Left lung (tissue), 10 donors: Measurements from ENCODE around the gene PTPRD. TPM values are rescaled to one million over a fixed set of nuclear protein-coding genes. Genes with fewer than 3 reads are reported as not detected.

ENCODE experiments used
- ATAC-seq: fragments of 200-7000 bp; cut with Tn5 transposase; one replicate; pipeline ENCODE4 v1.9.1; 2020; ENCODE audit warnings: moderate library complexity
- DNase-seq, 4 donors: peaks; one replicate each; pipeline ENCODE4 v3.0.0-alpha.2; 2013 to 2020
- H3K27ac ChIP-seq, 2 donors: fragments of 200-600 bp; sonication (generic) in 1 of 2; one replicate each; pipeline versions ENCODE4 v1.5.0 to v1.8.0; 2020 to 2021
- H3K27me3 ChIP-seq, 2 donors: fragments of 200-600 bp; sonication (generic) in 1 of 2; one replicate each; pipeline versions ENCODE4 v1.5.0 to v1.8.0; 2020 to 2021
- H3K36me3 ChIP-seq, 2 donors: fragments of 200-600 bp; sonication (generic) in 1 of 2; one replicate each; pipeline versions ENCODE4 v1.5.0 to v1.8.0; 2020 to 2021
- H3K4me1 ChIP-seq, 2 donors: fragments of 200-600 bp; one replicate each; pipeline ENCODE4 v1.8.0; 2021
- H3K4me3 ChIP-seq, 2 donors: fragments of 200-600 bp; sonication (generic) in 1 of 2; one replicate each; pipeline versions ENCODE4 v1.5.0 to v1.8.0; 2020 to 2021; ENCODE audit warnings: mild to moderate bottlenecking in 1 of 2
- H3K9me3 ChIP-seq, 2 donors: fragments of 200-600 bp; sonication (generic) in 1 of 2; one replicate each; pipeline versions ENCODE4 v1.5.0 to v1.8.0; 2020 to 2021
- CTCF ChIP-seq, 2 donors: fragments of 200-600 bp; sonication (generic) in 1 of 2; IDR thresholded peaks; one replicate each; pipeline versions ENCODE4 v1.5.0 to v1.8.0; 2021; ENCODE audit warnings: antibody characterized with exemption in 2 of 2
- intact Hi-C, 2 donors: fragments of 100-400 bp; cut with DNase I; formaldehyde crosslinking; loops; one replicate each; pipeline versions ENCODE4 v1.11.2 to v1.14.2; 2022
- polyA plus RNA-seq, 6 donors: library from polyadenylated mRNA; unstranded; fragments of 120-200 nt; gene quantifications; one replicate each; pipeline ENCODE4 v1.2.1, GENCODE V29; 2013; ENCODE audit not compliant: insufficient read length in 6 of 6
- total RNA-seq, 2 donors: library from RNA; stranded (reverse); fragmentation: NEBNext Ultra II Directional; extraction: Animal tissue kit (Norgen Biotek cat#: 25700); gene quantifications; one replicate each; pipeline ENCODE4 v1.2.1, GENCODE V29; 2021
- donor health status: DM: no; HTN: yes; CAD: no.
- donor health status: DM: no; HTN: no; CAD: no.

Gene PTPRD
- total and polyA plus RNA-seq, 8 donors, result 24.2 to 167 (median 139) TPM

GRCh38 chr9:8659108-8659507, 1953.7 kb downstream of the PTPRD start:
- H3K4me3 ChIP-seq, result no peak overlapping the region
- no peak for DNase-seq
- no peak for TF ChIP-seq CTCF (IDR thresholded peaks at IDR 0.05)
- H3K27ac ChIP-seq, result no peak overlapping the region
- H3K27me3 ChIP-seq, result no peaks in the 10 kb centered on the region
- peaks cover 0 to 8% of the 10 kb centered on the region in 2 donors for H3K4me1 ChIP-seq
- peaks cover 0 to 5% of the 10 kb centered on the region in 2 donors for H3K9me3 ChIP-seq
- ATAC-seq, result no peak
- H3K36me3 ChIP-seq, result no peaks in the 10 kb centered on the region
- intact Hi-C loops, result no loop called here

GRCh38 chr9:8655071-8655470, 1957.7 kb downstream of the PTPRD start:
- no peak overlapping the region for H3K27ac ChIP-seq
- H3K9me3 ChIP-seq, result peaks cover 0 to 5% of the 10 kb centered on the region in 2 donors
- H3K27me3 ChIP-seq, result peaks cover 0 to 5% of the 10 kb centered on the region in 2 donors
- intact Hi-C loops, result no loop called here
- no peak for ATAC-seq
- no peaks in the 10 kb centered on the region for H3K36me3 ChIP-seq
- TF ChIP-seq CTCF (IDR thresholded peaks at IDR 0.05), result no peak
- no peak for DNase-seq
- peaks cover 0 to 1% of the 10 kb centered on the region in 2 donors for H3K4me1 ChIP-seq
- no peak overlapping the region for H3K4me3 ChIP-seq

GRCh38 chr9:8653855-8654254, 1958.9 kb downstream of the PTPRD start:
- Histone ChIP-seq H3K27ac (no peak overlapping the region), H3K4me1 (peaks cover 0 to 2% of the 10 kb centered on the region in 2 donors), H3K27me3 (peaks cover 0 to 5% of the 10 kb centered on the region in 2 donors), H3K36me3 (no peaks in the 10 kb centered on the region), H3K4me3 (no peak overlapping the region), H3K9me3 (peaks cover 0 to 5% of the 10 kb centered on the region in 2 donors)
- intact Hi-C loops, result no loop called here
- peak in 1 of 4 donors; percentile 16 for DNase-seq
- TF ChIP-seq CTCF (IDR thresholded peaks at IDR 0.05), result no peak
- no peak for ATAC-seq

DNA sequence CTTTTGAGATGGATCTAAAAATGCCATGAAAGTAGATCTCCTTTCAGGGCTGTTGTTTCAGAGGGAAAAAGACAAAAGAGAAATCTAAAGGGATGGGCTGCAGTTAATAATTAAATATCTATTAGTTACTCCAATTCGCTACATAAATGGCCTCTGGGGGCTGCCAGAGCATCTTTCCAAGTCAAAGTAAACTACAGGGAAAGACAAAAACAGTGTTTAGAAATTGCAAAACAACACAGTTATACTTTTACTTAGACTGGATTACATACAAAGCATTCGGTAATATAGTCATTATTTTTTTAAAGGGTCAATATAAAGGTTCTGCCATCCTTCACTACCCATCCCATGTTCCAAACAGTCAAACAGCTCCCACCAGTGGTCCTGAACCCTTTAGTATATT, 1959.7 kb downstream of the PTPRD start:
- DNase-seq (peak in 1 of 4 donors; percentile 10), ATAC-seq (no peak)
- H3K27me3 ChIP-seq, result peaks cover 0 to 5% of the 10 kb centered on the region in 2 donors
- TF ChIP-seq CTCF (IDR thresholded peaks at IDR 0.05), result no peak
- peaks cover 0 to 2% of the 10 kb centered on the region in 2 donors for H3K9me3 ChIP-seq
- intact Hi-C loops, result no loop called here
- H3K4me1 ChIP-seq, result peaks cover 0 to 6% of the 10 kb centered on the region in 2 donors
- H3K36me3 ChIP-seq, result no peaks in the 10 kb centered on the region
- H3K4me3 ChIP-seq, result no peak overlapping the region
- no peak overlapping the region for H3K27ac ChIP-seq

- peaks cover 0 to 6% of the 10 kb centered on the region in 2 donors for H3K4me1 ChIP-seq
- ATAC-seq (no peak), DNase-seq (peak in 2 of 4 donors; percentile 12 to 19)
- TF ChIP-seq CTCF (IDR thresholded peaks at IDR 0.05), result no peak
- H3K4me3 ChIP-seq, result no peak overlapping the region
- H3K36me3 ChIP-seq, result no peaks in the 10 kb centered on the region
- H3K9me3 ChIP-seq, result no peaks in the 10 kb centered on the region
- intact Hi-C loops, result no loop called here
- peaks cover 0 to 5% of the 10 kb centered on the region in 2 donors for H3K27me3 ChIP-seq
- H3K27ac ChIP-seq, result no peak overlapping the region
These were observed 1960.5 kb downstream of the PTPRD start for GRCh38 chr9:8652255-8652654.
